ENCODE results near the gene MACROH2A1. TPM values are rescaled to one million over a fixed set of nuclear protein-coding genes. Genes with fewer than 3 reads are reported as not detected.

Gene MACROH2A1
- total and polyA plus RNA-seq, 2 experiments from 2014 or later = 64.9 to 81.6 TPM

DNA sequence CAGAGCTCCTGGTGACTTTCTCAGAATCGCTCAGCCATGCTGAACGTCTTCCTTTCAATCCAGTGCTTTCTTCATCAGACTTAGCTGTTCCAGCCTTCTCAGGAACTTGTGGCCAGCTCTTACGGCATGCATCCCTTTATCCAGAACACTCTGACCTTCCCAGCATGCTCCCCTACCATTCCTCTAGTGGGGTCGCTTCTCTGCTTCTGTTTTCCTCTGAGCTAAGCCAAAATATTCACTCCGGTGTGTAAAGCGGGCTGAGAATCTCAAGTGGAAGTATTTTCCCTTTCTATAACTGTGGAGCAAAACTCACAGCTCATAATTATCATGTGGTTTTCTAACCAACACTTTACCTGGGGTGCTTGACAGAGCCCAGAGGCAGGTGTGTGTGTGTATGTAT, 41.9 kb upstream of the MACROH2A1 start:
- no peak overlapping the region for H3K27ac ChIP-seq (ENCODE audit: low read depth)
- ATAC-seq (no peak), DNase-seq (ENCODE audit: low spot score) (no peak)
- no peaks in the 10 kb centered on the region for H3K9me2 ChIP-seq (ENCODE audit: insufficient read depth)
- Mint-ChIP-seq H3K36me3 (ENCODE audit: low read depth) (no peaks in the 10 kb centered on the region), H3K9me3 (no peaks in the 10 kb centered on the region), H3K27me3 (ENCODE audit: insufficient read depth, low read depth, poor library complexity) (peaks cover 7% of the 10 kb centered on the region), H3K4me3 (no peak overlapping the region), H3K27ac (no peak overlapping the region), H3K4me1 (peaks cover 13% of the 10 kb centered on the region)
- no peak overlapping the region for H2AFZ ChIP-seq
- H3K4me2 ChIP-seq = no peak overlapping the region
- TF ChIP-seq ZNF331 (CRISPR knock-in tag; IDR thresholded peaks at IDR 0.05; ENCODE audit: low read depth) (no peak), STAT1 (IDR thresholded peaks at IDR 0.05; ENCODE audit: unreplicated experiment) (no peak), EZH2phosphoT487 (IDR thresholded peaks at IDR 0.05; ENCODE audit: unreplicated experiment) (no peak), ZNF462 (CRISPR knock-in tag; IDR thresholded peaks at IDR 0.05) (no peak), CREB1 (CRISPR knock-in tag; IDR thresholded peaks at IDR 0.05; ENCODE audit: low read depth) (no peak), POLR2AphosphoS5 (IDR thresholded peaks at IDR 0.05; ENCODE audit: low read depth) (no peak), CTCF (conservative IDR thresholded peaks at IDR 0.05; ENCODE audit: low read depth in 2 of 2) (no peak), ZNF114 (CRISPR knock-in tag; IDR thresholded peaks at IDR 0.05) (no peak), JUNB (IDR thresholded peaks at IDR 0.05; ENCODE audit: unreplicated experiment) (no peak), EZH2 (IDR thresholded peaks at IDR 0.05; ENCODE audit: low read depth, unreplicated experiment) (no peak), ETS1 (IDR thresholded peaks at IDR 0.05) (no peak), REST (IDR thresholded peaks at IDR 0.05; ENCODE audit: unreplicated experiment) (no peak), NANOG (IDR thresholded peaks at IDR 0.05; ENCODE audit: borderline replicate concordance) (no peak)
- H3K79me2 ChIP-seq (replicated peaks; ENCODE audit: insufficient read depth) = no peaks in the 10 kb centered on the region
- H3K36me3 ChIP-seq (ENCODE audit: insufficient read depth) = no peaks in the 10 kb centered on the region
- H3F3A ChIP-seq (replicated peaks; ENCODE audit: low read depth) = no peaks in the 10 kb centered on the region
- no peaks in the 10 kb centered on the region for H4K20me1 ChIP-seq (replicated peaks; ENCODE audit: insufficient read depth)
- no peaks in the 10 kb centered on the region for H3K4me1 ChIP-seq (ENCODE audit: insufficient read depth)
- H3K27me3 ChIP-seq (ENCODE audit: insufficient read depth) = no peaks in the 10 kb centered on the region
- H3K4me3 ChIP-seq = no peak overlapping the region

Measured in GM23338 (cell line).